HepG2 (cell line): ENCODE data around the gene OBSL1. TPM values are rescaled to one million over a fixed set of nuclear protein-coding genes. Genes with fewer than 3 reads are reported as not detected.

ENCODE experiments used
- BATF2 ChIP-seq: sonication (generic); formaldehyde crosslinking; IDR thresholded peaks from 2 replicates; pipeline ENCODE4 v1.8.0; 2022; ENCODE audit warnings: mild to moderate bottlenecking, missing genetic modification reagents, moderate library complexity
- BCL6 ChIP-seq: IDR thresholded peaks from 2 replicates; pipeline ENCODE4 v1.6.1; 2016; ENCODE audit warnings: missing genetic modification reagents, missing compliant biosample characterization
- CREB1 ChIP-seq, 2 experiments: fragments of 450-650 bp in 1 of 2; IDR thresholded peaks; 2 replicates each; pipeline ENCODE4 v1.6.1; 2016 to 2017; ENCODE audit warnings: control low read depth in 1 of 2, mild to moderate bottlenecking in 1 of 2, missing compliant biosample characterization in 1 of 2, missing genetic modification characterization in 1 of 2
- HMGA1 ChIP-seq: sonication (generic); formaldehyde crosslinking; conservative IDR thresholded peaks from 2 replicates; pipeline ENCODE4 v1.4.0; 2020; ENCODE audit warnings: missing genetic modification reagents
- IRF9 ChIP-seq: sonication (generic); formaldehyde crosslinking; IDR thresholded peaks from 2 replicates; pipeline ENCODE4 v1.8.0; 2022; ENCODE audit warnings: missing genetic modification reagents, mild to moderate bottlenecking, borderline replicate concordance
- KDM3A ChIP-seq: IDR thresholded peaks from 2 replicates; pipeline ENCODE4 v1.6.1; 2018; ENCODE audit warnings: low read depth, missing compliant biosample characterization
- NCOR1 ChIP-seq: fragments of 200-600 bp; sonication (generic); IDR thresholded peaks from 2 replicates; pipeline ENCODE4 v1.7.0; 2017; ENCODE audit warnings: antibody characterized with exemption, low read length, borderline replicate concordance
- PHF21A ChIP-seq: sonication (generic); formaldehyde crosslinking; IDR thresholded peaks from 2 replicates; pipeline ENCODE4 v1.5.0; 2020; ENCODE audit warnings: mild to moderate bottlenecking, missing genetic modification reagents
- RFXANK ChIP-seq: IDR thresholded peaks from 2 replicates; pipeline ENCODE4 v1.6.1; 2016
- ZBTB40 ChIP-seq, 2 experiments: fragments of 450-650 bp in 1 of 2; sonication (generic) in 1 of 2; formaldehyde crosslinking in 1 of 2; IDR thresholded peaks; 2 replicates each; pipeline versions ENCODE4 v1.6.1 to v1.8.0; 2016 to 2022; ENCODE audit warnings: antibody characterized with exemption in 1 of 2, mild to moderate bottlenecking in 1 of 2, missing genetic modification reagents in 1 of 2
- ZNF317 ChIP-seq: sonication (generic); formaldehyde crosslinking; IDR thresholded peaks from 2 replicates; pipeline ENCODE4 v1.5.0; 2020; ENCODE audit warnings: mild to moderate bottlenecking, missing genetic modification reagents
- ZNF530 ChIP-seq: sonication (generic); formaldehyde crosslinking; IDR thresholded peaks from 2 replicates; pipeline ENCODE4 v1.5.0; 2020; ENCODE audit warnings: low read depth, mild to moderate bottlenecking, missing genetic modification reagents
- ZNF609 ChIP-seq: sonication (generic); formaldehyde crosslinking; IDR thresholded peaks from 2 replicates; pipeline ENCODE4 v1.4.0; 2020; ENCODE audit warnings: mild to moderate bottlenecking, missing genetic modification reagents, borderline replicate concordance
- polyA plus RNA-seq, 8 experiments: library from polyadenylated mRNA; depleted of rRNA in 3 of 8; stranded (reverse) in 7 of 8; unstranded in 1 of 8; fragments of >200 nt; fragmentation: Illumina TruSeq in 4 of 8; extraction: Trizol in 4 of 8; gene quantifications; 2 replicates each; pipeline versions ENCODE4 v1.2.1 to v1.2.3, GENCODE V29; 2011 to 2016; ENCODE audit warnings: low read depth in 4 of 8, missing spikeins in 1 of 8, mixed read lengths in 1 of 8; ENCODE audit not compliant: insufficient read depth in 1 of 8
- total RNA-seq, 5 experiments: library from RNA; depleted of rRNA; stranded (reverse); fragments of >200 nt; fragmentation: Illumina TruSeq; extraction: Trizol; gene quantifications; 2 replicates each; pipeline ENCODE4 v1.2.3, GENCODE V29; 2016; ENCODE audit warnings: low read depth in 1 of 5

OBSL1 gene
- total and polyA plus RNA-seq, 2 of the 13 experiments (the other 11 are each of a cell fraction or from before 2014, with no cell fraction given) = 86.7 to 218 TPM

GRCh38 chr2:219618733-219619122, 47.4 kb upstream of the OBSL1 start (continued):
- TF ChIP-seq ZBTB40 (IDR thresholded peaks at IDR 0.05) = no peak
- 0 out of 2 replicates have a peak, but pooled peaks have one; percentile 38 for TF ChIP-seq ZBTB40 (CRISPR knock-in tag; IDR thresholded peaks at IDR 0.05)
- 0 out of 2 replicates have a peak, but pooled peaks have one; percentile 28 for TF ChIP-seq NCOR1
- TF ChIP-seq RFXANK (CRISPR knock-in tag) = no peak
- TF ChIP-seq PHF21A (CRISPR knock-in tag) = peak; percentile 51; the same call in 1 of the 2 replicates
- no peak for TF ChIP-seq ZNF609 (CRISPR knock-in tag)
- no peak for TF ChIP-seq KDM3A (CRISPR knock-in tag)
- TF ChIP-seq HMGA1 (CRISPR knock-in tag) = no peak
- TF ChIP-seq ZNF530 (CRISPR knock-in tag) = no peak
- no peak for TF ChIP-seq IRF9
- no peak for TF ChIP-seq BATF2 (CRISPR knock-in tag)
- peak; percentile 78 for TF ChIP-seq CREB1 (IDR thresholded peaks at IDR 0.05)
- 0 out of 2 replicates have a peak, but pooled peaks have one; percentile 44 for TF ChIP-seq CREB1 (CRISPR knock-in tag; IDR thresholded peaks at IDR 0.05)
- peak; percentile 98 for TF ChIP-seq BCL6 (CRISPR knock-in tag)
- TF ChIP-seq ZNF317 (CRISPR knock-in tag) = no peak
